Measurements from ENCODE around the gene MXRA8.
A peak's percentile ranks its signal among the peaks of the same experiment; 100 is the strongest.
"Not testable (repeated sequence)": the region's sequence is repeated elsewhere in the genome, so short reads cannot be mapped to it uniquely, and the experiment has no call there.

Gene MXRA8

DNA sequence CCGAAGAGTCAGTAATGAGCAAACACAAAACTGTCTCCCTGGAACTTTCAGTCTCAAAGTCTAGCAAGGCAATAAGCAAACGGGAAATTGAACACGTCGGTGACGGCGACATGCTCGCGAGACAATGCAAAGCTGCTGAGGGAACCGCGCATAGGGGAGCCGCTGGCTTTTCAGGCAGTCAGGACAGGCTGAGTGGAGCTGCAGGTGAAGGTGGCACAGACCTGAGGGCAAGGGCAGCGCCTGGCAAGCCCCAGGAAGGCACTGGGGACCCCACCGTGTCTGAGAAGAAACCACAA, 38.8 kb downstream of the MXRA8 start:
- TF ChIP-seq SPI1 (IDR thresholded peaks at IDR 0.05; ENCODE audit: low read depth, low read length) = no peak
- TF ChIP-seq POLR2AphosphoS5 (IDR thresholded peaks at IDR 0.05; ENCODE audit: low read depth, low read length) = no peak
- TF ChIP-seq TAF1 (IDR thresholded peaks at IDR 0.05; ENCODE audit: low read depth, low read length) = no peak
- no peak for TF ChIP-seq POLR2A (IDR thresholded peaks at IDR 0.05; ENCODE audit: low read depth, low read length)
- no peak for TF ChIP-seq POU2F2 (IDR thresholded peaks at IDR 0.05; ENCODE audit: low read depth, low read length)
- TF ChIP-seq PAX5 (IDR thresholded peaks at IDR 0.05; ENCODE audit: insufficient read depth, low read length, severe bottlenecking) = no peak

DNA sequence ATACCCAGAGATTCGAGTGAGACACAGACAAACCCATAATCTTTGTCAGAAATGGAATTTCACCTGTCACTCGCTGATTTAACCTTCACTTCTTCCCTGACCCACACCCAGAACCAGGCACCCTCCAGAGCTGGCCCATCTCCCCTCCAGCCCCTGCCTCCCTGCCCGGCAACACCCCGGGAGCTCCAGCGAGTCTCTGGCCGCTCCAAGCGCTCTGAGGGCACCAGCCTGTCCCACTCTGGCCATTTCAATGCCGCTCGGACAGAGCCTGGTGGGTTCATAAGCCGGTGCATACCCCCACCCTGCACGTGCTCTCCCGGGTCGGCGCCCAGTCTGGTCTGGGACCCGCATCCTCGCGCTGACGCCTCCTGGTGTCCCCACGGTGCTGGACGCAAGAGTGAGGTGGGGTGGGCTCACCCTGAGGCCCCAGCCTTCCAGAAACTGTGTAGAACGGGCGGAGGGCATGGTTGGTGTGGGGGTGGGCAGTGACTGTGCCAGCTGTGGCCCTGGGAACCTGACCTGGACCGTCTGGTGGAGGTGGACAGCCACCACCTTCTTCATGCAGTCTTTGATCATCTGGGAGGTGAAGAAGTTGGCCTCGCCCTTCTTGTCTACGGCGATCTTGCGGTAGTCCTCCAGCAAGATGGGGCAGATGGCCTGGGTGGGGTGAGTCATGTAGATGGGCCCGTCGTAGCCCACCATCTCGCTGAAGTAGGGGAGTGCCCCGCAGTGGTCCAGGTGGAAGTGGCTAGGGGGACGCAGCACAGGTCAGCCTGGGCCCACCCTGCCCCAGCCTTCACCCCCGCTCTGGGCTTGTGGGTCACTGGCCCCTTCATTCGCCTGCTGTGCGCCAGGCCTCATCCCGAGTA, 39.3 kb downstream of the MXRA8 start:
- FAIRE-seq = no peak
- TF ChIP-seq TAF1 (IDR thresholded peaks at IDR 0.05; ENCODE audit: low read depth, low read length) (no peak), SPI1 (IDR thresholded peaks at IDR 0.05; ENCODE audit: low read depth, low read length) (no peak), POLR2AphosphoS5 (IDR thresholded peaks at IDR 0.05; ENCODE audit: low read depth, low read length) (no peak), PAX5 (IDR thresholded peaks at IDR 0.05; ENCODE audit: insufficient read depth, low read length, severe bottlenecking) (no peak), POLR2A (IDR thresholded peaks at IDR 0.05; ENCODE audit: low read depth, low read length) (no peak), POU2F2 (IDR thresholded peaks at IDR 0.05; ENCODE audit: low read depth, low read length) (no peak)
- DNase-seq (ENCODE audit: insufficient read length, low spot score) = no peak

More for the DNA sequence above, 38.8 kb downstream of the MXRA8 start:
- no peak for DNase-seq (ENCODE audit: insufficient read length, low spot score)
- no peak for FAIRE-seq

DNA sequence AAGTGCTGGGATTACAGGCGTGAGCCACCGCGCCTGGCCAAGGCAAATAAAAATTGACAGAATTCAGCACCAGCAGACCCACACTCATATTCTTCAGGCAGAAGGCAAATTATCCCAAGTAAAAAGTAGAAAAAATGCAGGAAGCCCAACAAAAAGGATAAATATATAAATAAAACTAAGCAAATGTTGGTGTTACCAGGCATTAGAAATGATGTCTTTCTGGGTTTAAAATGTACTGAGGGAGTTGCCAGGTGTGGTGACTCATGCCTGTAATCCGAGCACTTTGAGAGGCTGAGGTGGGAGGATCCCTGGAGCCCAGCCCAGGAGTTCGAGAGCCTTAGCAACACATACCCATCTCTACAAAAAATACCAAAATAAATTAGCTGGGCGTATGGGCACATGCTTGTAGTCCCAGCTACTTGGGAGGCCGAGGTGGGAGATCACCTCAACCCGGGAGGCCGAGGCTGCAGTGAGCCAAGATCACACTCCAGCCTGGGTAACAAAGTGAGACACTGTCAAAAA, 40.2 kb downstream of the MXRA8 start:
- FAIRE-seq (no peak), DNase-seq (ENCODE audit: insufficient read length, low spot score) (no peak)
- TF ChIP-seq POU2F2 (IDR thresholded peaks at IDR 0.05; ENCODE audit: low read depth, low read length) (no peak), POLR2AphosphoS5 (IDR thresholded peaks at IDR 0.05; ENCODE audit: low read depth, low read length) (no peak), TAF1 (IDR thresholded peaks at IDR 0.05; ENCODE audit: low read depth, low read length) (no peak), SPI1 (IDR thresholded peaks at IDR 0.05; ENCODE audit: low read depth, low read length) (no peak), POLR2A (IDR thresholded peaks at IDR 0.05; ENCODE audit: low read depth, low read length) (no peak), PAX5 (IDR thresholded peaks at IDR 0.05; ENCODE audit: insufficient read depth, low read length, severe bottlenecking) (no peak)

DNA sequence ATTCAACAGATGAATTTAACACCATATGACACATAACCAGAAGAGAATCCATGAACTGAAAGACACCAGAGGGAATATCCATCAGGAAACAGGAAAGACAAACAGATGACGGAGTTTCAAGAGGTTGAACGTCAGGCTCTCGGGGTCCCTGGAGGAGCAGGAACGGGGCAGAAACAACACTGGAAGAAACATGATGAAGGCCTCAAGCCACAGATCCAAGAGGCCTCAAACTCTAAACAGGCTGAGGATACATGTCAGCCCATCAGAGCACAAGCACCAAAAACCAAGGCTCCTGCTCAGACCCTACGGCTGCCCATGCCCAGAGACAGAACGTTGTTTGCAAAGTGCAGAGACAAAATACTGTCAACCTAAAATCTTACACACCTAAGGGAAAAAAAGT, 40.9 kb downstream of the MXRA8 start:
- DNase-seq (ENCODE audit: insufficient read length, low spot score) = no peak
- TF ChIP-seq POLR2AphosphoS5 (IDR thresholded peaks at IDR 0.05; ENCODE audit: low read depth, low read length) (no peak), TAF1 (IDR thresholded peaks at IDR 0.05; ENCODE audit: low read depth, low read length) (no peak), SPI1 (IDR thresholded peaks at IDR 0.05; ENCODE audit: low read depth, low read length) (no peak), PAX5 (IDR thresholded peaks at IDR 0.05; ENCODE audit: insufficient read depth, low read length, severe bottlenecking) (no peak), POU2F2 (IDR thresholded peaks at IDR 0.05; ENCODE audit: low read depth, low read length) (no peak)
- FAIRE-seq = no peak

DNA sequence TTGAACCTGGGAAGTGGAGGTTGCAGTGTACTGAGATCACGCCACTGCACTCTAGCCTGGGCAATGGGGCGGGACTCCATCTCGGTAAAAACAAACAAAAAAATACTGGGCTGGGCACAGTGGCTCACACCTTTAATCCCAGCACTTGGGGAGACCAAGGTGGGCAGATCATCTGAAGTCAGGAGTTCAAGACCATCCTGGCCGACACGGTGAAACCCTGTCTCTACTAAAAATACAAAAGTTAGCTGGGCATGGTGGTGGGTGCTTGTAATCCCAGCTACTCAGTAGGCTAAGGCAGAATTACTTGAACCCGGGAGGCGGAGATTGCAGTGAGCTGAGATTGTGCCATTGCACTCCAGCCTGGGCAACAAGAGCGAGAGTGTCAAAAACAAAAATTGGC, 42.2 kb downstream of the MXRA8 start:
- DNase-seq (ENCODE audit: insufficient read length, low spot score); FAIRE-seq: not testable (repeated sequence)

DNA sequence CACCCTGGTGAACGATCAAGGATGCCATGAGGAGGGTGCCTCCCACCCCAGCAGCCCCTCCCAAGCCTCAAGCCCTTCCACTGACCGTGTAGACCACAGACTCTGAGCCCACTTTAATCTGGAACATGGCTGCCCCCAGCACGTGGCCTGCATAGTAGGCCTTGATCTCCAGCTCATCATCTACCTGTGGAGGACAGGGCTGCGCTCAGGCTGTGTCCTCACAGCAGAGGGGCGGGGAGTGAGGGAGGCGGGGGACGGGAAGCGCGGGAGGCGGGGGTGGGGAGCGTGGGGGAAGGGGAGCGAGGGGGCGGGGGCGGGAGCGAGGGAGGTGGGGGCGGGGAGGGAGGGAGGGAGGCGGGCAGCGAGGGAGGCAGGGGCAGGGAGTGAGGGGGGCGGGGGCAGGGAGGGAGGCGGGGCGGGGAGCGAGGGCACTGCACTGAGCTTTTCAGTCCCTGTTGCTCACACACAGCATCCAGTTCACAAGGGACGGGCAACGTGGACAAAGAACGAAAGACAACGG, 42.9 kb downstream of the MXRA8 start:
- FAIRE-seq = no peak
- TF ChIP-seq POLR2AphosphoS5 (IDR thresholded peaks at IDR 0.05; ENCODE audit: low read depth, low read length) = no peak
- no peak for DNase-seq (ENCODE audit: insufficient read length, low spot score)

DNA sequence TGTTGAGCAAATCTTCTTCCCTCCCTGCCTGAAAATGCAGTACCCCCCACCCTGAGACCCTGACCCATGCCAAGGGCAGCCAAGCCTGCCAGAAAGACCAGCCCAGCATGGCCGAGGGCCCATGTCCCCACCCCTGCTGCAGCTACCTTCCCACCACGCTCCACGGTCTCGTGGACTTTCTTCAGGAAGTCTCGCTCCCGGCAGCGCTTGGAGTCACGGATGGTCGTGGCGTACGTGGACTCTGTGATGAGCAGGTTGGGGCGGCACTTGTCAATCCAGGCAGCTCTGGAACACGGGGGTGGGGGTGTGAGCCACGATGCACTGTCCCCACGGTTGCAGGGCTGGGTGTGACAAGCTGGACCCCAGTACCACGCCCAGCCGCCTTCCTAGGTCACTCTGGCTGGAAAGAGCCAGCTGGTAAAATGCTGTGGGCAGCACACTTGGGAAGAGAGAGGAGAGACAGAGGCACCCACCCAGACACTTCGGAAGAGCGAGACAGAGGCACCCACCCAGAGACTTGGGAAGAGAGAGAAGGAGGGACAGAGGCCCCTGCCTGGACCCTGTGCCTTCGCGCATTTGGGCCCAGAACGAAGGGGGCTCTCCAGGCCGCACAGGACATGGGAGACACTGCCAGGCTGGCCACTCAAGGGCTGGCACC, 43.5 kb downstream of the MXRA8 start:
- no peak for DNase-seq (ENCODE audit: insufficient read length, low spot score)
- TF ChIP-seq POLR2AphosphoS5 (IDR thresholded peaks at IDR 0.05; ENCODE audit: low read depth, low read length) (peak; percentile 52; the same call in 1 of the 2 replicates), SPI1 (IDR thresholded peaks at IDR 0.05; ENCODE audit: low read depth, low read length) (no peak)
- FAIRE-seq = no peak

DNA sequence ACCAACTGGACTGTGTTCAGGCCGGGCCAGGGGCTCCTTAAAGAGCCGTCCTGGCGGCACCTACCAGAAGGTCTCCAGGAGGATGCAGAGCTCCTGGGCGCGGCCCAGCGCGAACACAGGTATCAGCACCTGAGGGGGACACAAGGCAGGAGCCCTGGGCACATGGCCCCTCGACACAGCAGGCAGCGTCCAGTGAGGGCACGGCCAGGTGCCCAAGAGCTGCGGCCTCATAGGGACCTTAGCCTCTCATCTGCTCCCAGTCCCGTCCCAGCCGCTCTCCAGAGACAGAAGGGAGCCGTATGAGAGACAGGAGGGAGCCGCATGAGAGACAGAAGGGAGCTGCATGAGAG, 44.1 kb downstream of the MXRA8 start:
- no peak for DNase-seq (ENCODE audit: insufficient read length, low spot score)
- TF ChIP-seq SPI1 (IDR thresholded peaks at IDR 0.05; ENCODE audit: low read depth, low read length) (no peak), PAX5 (IDR thresholded peaks at IDR 0.05; ENCODE audit: insufficient read depth, low read length, severe bottlenecking) (no peak), POLR2AphosphoS5 (IDR thresholded peaks at IDR 0.05; ENCODE audit: low read depth, low read length) (no peak), TAF1 (IDR thresholded peaks at IDR 0.05; ENCODE audit: low read depth, low read length) (no peak), POLR2A (IDR thresholded peaks at IDR 0.05; ENCODE audit: low read depth, low read length) (no peak), POU2F2 (IDR thresholded peaks at IDR 0.05; ENCODE audit: low read depth, low read length) (no peak)
- FAIRE-seq = no peak

DNA sequence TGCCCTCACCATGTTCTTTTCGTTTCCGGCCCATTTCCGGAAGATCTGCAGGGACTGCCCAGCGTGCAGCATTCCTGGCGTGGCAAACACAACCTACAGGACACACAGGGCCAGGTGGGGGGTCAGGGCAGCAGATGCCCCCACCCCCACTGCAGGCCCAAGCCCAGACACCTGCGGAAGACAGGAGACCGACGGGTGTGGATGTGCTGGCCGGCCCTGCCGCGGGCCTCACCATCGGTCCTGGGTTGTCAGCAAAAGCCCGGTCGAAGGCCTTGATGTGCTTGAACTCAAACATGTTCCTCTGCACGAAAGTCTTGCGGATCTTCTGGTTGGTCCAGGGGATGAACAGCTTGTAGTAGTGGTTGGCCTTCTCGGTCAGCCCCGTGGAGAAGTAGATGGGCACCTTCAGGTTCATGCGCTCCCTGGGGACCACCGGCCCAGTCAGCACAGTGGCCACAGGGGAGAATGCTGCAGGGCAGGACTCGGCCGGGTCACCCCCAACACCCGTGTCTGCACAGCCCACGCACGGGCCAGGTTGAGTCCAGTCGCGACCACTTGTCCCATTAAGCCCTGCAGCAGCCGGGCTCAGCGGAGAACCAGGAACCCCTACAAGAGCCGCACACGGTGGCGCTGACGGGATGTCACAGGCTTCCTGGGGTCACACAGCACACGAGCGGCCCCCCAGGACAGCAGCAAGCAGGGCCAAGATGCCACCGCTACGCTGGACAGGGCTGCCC, 44.7 kb downstream of the MXRA8 start:
- FAIRE-seq (no peak), DNase-seq (ENCODE audit: insufficient read length, low spot score) (no peak)
- TF ChIP-seq POLR2A (IDR thresholded peaks at IDR 0.05; ENCODE audit: low read depth, low read length) (no peak), POLR2AphosphoS5 (IDR thresholded peaks at IDR 0.05; ENCODE audit: low read depth, low read length) (no peak), SPI1 (IDR thresholded peaks at IDR 0.05; ENCODE audit: low read depth, low read length) (no peak), TAF1 (IDR thresholded peaks at IDR 0.05; ENCODE audit: low read depth, low read length) (no peak), POU2F2 (IDR thresholded peaks at IDR 0.05; ENCODE audit: low read depth, low read length) (no peak), PAX5 (IDR thresholded peaks at IDR 0.05; ENCODE audit: insufficient read depth, low read length, severe bottlenecking) (no peak)
